Stimulated activated CD8-positive, alpha-beta memory T cell treated with anti-CD3 and anti-CD28 coated beads, Interleukin-7, amount 100 ng/mL, for 48 hours (primary cell): ENCODE measurements around the gene C19orf18.
"Not testable (repeated sequence)": the region's sequence is repeated elsewhere in the genome, so short reads cannot be mapped to it uniquely, and the experiment has no call there.

ENCODE experiments used
- DNase-seq, 2 donors: peaks; one replicate each; pipeline ENCODE4 v3.0.0-alpha.2; 2020; ENCODE audit warnings: low read depth in 1 of 2; ENCODE audit errors: extremely low read depth in 1 of 2

C19orf18 gene

DNA sequence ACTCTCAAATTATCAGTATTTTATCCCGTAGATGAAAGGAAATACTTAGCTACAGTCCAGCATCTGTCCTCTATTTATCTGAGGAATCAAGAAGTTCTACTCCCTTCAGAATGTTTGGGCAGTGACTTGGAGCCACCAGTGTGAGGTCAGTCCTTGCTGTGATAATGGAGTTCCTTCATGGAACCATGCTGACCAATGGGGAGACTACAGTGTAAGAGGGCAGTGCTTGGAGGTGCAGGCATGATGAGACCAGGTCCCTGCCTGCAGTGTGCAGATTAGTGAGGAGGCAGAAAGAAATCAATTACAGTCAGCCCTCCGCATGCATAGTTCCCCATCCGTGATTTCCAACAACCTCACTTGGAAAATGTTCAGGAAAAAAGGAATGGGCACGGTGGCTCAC lies at the start of gene C19orf18:
TSS of gene C19orf18 (minus strand) at position 101 of the 400 bp plus-strand sequence. CDS start 102 bp downstream, outside the sequence.
- no peak for DNase-seq

DNA sequence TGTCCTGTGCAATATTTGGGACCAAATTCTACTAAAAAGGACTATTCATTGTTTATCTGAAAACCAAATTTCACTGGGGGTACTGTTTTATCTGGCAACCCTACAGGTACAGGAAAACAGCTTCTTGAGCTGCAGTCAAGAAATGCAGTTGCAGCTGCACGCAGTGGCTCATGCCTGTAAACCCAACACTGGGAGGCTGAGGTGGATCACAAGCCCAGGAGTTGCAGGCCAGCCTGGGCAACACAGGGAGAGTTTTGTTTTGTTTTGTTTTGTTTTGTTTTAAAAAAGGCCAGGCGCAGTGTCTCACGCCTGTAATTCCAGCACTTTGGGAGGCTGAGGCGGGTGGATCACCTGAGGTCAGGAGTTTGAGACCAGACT lies 47.9 kb upstream of the C19orf18 start:
- no peak for DNase-seq

DNA sequence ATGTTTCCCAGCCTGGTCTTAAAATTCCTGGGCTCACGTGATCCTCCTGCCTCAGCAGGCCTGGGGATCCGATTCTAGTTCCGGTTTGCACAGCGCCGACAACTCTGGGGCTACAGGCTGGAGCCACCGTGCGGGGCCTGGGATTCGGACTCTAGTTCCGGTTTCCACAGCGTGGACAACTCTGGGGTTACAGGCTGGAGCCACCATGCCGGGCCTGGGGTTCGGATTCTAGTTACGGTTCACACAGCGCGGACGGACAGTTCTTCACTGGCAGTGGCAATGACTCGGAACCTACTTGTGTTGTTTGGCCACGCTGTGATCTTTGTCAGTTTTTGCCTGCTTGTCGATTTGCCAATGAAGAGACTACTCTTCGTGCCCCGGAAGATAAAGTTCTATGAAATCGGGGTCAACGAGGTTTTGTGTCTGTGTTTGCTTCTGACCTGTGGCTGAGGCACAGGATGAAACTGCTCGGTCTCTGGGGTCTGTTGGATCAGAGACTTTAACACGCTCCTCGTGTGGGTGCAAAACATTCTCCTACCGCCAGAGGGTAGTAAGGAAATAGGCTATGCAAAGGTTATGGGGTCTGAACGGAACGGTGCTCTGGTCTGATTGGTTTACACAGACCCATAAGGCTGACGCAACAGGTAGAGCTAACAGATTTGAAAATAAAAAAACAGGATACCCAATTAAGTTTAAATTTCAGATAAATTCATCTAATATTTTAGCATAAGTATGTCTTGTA lies 47.4 kb upstream of the C19orf18 start:
- peak in 1 of 2 donors; percentile 11 for DNase-seq

DNA sequence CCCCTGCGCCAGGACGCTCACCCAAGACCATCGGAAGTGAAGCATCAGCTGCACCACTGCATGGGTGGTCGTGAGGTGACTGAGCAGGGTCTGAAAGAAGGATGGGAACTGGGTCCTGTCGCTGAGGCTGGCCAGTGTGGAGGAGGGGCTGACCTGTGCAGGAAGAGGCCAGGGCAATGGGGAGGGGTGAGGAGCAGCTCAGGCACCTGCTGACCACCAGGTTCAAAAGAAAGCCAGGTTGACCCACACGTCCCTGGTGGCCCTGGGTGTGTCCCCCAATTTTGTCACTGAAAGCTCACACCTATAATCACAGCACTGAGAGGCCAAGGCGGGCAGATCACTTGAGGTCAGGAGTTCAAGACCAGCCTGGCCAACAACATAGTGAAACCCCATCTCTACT lies 45.8 kb upstream of the C19orf18 start:
- no peak for DNase-seq

DNA sequence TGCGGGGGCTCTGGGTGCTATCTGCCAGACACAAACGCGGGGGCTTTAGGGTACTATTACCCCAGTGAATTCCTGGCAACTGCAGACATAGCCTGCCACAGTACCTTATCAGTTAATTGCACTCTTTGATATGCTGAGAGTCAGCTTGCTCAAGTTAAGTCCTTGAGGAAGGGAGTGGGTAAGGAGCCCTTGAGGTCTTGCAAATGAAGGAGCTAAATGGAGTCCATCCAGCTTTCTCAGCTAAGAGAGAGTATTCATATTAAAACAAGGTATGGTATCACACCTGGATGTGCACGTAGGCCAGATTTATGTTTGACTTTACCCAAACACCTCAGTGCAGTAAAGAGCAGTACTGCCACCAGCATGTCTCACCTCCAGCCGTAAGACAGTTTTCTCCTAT lies 39.8 kb upstream of the C19orf18 start:
- no peak for DNase-seq

- no peak for DNase-seq
Measured at GRCh38 chr19:58010507-58010906, 36.2 kb upstream of the C19orf18 start.

DNA sequence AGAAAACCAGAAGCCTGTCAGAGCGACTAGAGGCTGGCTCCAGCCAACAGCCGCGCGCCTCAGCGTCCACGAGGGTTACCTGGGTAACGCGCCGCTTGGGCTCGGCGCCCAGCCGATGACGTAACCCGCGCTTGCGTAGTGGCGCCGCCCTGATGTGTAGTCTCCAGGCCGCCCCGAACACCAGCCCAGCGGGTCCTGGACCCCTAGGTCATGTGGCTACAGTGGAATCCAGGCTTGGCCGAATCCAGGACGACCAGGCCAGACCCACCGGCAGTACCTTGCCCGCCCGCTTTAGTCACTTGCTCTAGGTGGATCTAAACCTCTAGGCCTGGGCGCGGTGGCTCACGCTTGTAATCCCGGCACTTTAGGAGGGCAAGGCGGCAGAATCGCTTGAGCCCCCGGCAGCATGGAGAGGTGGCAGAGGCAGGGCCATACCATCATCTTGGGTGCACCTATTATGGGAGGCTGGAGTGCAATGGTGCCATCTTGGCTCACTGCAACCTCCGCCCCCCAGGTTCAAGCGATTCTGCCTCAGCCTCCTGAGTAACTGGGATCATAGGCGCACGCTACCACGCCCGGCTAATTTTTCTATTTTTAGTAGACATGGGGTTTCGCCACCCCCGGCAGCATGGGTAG lies 35.5 kb upstream of the C19orf18 start:
- peak; percentile 41 to 43 for DNase-seq

GRCh38 chr19:58009301-58009665 lies 34.9 kb upstream of the C19orf18 start:
- DNase-seq, result no peak

DNA sequence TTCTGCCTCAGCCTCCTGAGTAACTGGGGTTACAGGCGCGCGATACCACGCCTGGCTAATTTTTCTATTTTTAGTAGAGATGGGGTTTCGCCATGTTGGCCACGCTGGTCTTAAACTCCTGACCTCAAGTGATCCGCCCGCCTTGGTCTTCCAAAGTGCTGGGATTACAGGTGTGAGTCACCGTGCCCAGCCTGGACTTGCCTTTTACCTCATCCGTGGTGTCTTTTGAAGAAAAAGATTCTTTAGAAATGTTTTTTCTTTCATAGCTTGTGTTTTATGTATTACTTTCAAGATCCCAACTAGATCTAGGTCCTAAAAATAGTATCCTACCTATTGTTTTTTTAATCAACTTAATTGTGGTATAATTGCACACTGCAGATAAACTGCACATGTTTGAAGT lies 34.5 kb upstream of the C19orf18 start:
- DNase-seq, result not testable (repeated sequence)

DNA sequence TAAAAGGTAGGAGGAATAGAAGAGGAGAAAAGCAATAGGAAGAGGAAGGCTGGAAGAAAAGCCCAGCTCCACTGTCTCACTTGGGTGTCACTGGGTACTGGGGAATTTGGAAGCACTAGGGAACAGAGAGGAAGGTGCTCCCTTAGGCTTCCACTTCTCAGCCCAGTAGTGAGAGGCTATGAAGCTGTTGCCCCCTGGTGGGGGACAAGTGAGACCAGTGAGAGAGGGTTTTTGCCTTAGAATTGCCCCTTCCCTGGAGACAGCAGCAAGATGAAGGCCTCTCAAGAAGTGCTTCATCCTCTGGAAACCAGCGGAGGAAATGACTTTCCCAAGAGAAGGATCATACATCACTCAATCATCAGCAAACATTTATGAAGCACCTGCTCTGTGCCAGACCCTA lies 33.0 kb upstream of the C19orf18 start:
- no peak for DNase-seq

DNA sequence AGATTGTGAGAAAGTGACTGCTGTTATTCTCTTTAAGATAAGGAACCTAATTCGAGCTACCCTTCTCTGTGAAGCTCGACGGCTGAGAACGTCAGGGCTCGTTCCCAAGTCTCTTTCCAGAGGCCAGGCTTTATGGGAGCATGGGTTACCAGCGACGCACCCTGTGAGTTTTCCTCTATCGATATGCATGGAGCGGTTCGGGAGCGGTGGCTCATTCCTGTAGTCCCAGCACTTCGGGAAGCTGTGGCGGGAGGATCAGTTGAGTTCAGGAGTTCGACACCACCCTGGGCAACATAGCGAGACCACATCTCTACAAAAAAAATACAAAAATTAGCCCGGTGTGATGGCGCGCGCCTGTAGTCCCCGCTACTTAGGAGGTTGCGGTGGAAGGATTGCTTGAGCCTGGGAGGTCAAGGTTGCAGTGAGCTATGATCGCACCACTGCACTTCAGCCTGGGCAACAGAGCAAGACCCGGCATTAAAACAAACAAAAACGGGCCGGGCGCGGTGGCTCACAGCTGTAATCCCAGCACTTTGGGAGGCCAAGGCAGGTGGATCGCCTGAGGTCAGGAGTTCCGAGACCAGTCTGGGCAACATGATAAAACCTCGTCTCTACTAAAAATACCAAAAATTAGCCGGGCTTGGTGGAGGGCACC lies 29.0 kb upstream of the C19orf18 start:
- no peak for DNase-seq

DNA sequence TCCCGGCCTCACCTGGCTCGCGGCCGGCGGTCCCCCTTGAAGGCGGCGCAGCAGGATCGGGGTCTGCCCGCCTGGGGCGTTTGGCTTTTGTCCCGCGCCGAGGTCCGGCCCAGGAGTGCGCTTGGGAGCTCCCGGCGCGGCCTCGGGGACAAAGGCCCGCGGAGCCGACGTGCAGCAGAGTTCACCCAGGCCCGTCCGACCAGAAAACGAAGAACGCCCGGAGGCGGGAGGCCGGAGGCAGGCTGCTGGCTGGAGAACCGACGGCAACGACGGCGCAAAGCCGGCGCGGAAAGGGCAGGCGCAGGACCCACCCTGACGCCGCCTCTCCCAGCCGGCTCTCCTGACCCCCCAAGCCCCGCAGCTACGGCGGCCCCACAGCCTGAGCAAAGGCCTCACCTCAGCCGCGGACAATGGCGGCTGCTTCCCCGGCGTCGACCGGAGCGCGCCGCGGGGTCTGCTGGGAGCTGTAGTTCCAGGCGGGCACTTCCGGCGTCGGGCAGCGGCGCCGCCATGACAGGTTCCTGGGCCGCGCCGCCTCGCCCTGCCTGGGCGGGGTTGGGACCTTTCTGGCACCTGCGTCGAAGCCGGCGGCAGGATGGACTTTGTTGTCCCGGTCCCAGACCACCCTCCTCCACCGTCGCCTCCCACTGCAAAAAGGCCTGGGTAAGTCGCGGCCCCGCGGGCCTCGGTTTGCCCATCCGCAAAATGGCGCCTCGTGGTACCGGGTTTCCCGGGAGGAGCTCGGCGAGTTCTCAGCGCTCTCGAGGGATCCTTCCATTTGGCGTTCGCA lies 28.2 kb upstream of the C19orf18 start, which contains the start of gene ZNF606:
TSS of gene ZNF606 (minus strand) at position 437 of the 790 bp plus-strand sequence. CDS start 1,501 bp downstream, outside the sequence.
- DNase-seq, result peak; percentile 64 to 73

DNA sequence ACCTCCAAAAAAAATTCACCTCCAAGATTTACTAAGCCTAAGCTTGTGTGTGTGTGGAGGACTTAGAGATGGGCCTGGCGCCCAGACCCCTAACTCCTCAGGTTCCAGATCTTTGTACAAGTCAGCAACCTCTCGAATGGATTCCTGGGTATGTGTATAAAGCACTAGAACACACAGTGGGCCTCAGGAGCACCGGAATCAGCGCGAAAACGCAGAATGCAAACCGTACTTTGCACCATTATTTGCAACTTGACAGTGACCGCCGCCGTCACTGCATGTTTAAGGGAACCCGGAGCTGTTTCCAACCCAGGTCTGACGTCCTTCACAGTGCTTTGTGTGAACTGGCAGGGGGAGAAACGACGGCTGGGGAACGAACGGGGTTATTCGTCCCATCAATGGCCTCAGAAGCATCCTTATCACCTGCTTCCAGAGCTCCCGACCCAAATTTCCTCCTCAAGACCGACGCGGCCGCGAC lies 27.6 kb upstream of the C19orf18 start:
- DNase-seq, result no peak

DNA sequence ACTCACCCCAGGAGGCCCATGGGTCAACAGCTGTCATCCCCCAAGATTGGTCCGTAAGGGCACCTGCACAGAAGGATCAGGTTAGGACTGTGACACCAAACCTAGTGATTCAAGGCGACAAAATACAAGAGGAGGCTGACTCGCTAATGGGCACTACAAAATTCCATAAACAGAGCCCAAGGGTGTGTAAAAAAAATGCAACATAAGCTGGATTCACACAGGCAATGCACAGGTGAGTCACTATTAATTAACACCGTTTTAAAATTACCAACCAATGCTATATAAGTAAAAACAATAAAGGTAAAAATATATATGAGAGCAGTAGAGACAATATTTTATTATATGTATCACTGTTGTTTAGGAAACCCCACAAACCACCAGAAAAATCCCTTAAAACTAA lies 26.3 kb upstream of the C19orf18 start:
- no peak for DNase-seq

DNA sequence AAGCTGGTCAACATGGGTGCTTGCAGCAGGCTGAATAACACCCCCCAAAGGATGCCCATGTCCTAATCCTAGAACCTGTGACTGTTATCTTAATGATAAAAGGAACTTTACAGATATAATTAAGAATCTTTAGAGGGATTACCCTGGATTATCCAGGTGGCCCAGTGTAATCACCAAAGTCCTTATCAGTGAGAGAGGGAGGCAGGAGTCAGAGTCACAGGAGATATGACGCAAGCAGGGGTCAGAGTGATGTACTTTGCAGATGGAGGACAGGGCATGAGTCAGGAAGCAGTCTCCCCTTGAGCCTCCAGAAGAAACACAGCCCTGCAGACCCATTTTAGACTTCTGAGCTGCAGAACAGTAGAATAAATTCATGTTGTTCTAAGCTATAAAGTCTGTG lies 18.5 kb upstream of the C19orf18 start:
- no peak for DNase-seq

GRCh38 chr19:57978586-57979289 lies 4.4 kb upstream of the C19orf18 start:
- DNase-seq, result no peak

GRCh38 chr19:57964761-57965160 lies 9.6 kb downstream of the C19orf18 start:
- DNase-seq, result no peak

GRCh38 chr19:57961785-57962184 lies 12.5 kb downstream of the C19orf18 start:
- no peak for DNase-seq

- no peak for DNase-seq
Measured at GRCh38 chr19:57954996-57955395, 19.3 kb downstream of the C19orf18 start.

- DNase-seq, result no peak
Measured at GRCh38 chr19:57949702-57950101, 24.6 kb downstream of the C19orf18 start.
